Caco-2 (cell line): ENCODE data around the gene LRP1B. TPM values are rescaled to one million over a fixed set of nuclear protein-coding genes. Genes with fewer than 3 reads are reported as not detected.

Source experiments
- BruUV-seq: library from RNA; stranded (reverse); fragments of 400-500 nt; replicated peaks from 2 replicates; lab custom pipeline; 2021; lab: Mats Ljungman, UMichigan
- CTCF ChIA-PET: fragments of 300-600 bp; sonication (Branson Sonifier 250); formaldehyde crosslinking; loops from one replicate; lab custom pipeline; 2022; ENCODE audit warnings: antibody characterized with exemption; lab: Charles Lee
- POLR2A ChIA-PET: fragments of 300-600 bp; sonication (Branson Sonifier 250); formaldehyde crosslinking; loops from one replicate; lab custom pipeline; 2022; ENCODE audit warnings: antibody characterized with exemption; lab: Charles Lee
- DNase-seq, 2 experiments: peaks; one replicate each; pipeline versions ENCODE4 v3.0.0 to v3.0.0-alpha.2; 2020 to 2022
- H3K27me3 ChIP-seq: replicated peaks from 2 replicates; pipeline ENCODE4 v1.6.0; 2011; ENCODE audit warnings: low read length; ENCODE audit not compliant: control insufficient read depth, insufficient read depth
- H3K36me3 ChIP-seq: 2 replicates; pipeline ENCODE4 v1.5.1; 2011; ENCODE audit warnings: low read length; ENCODE audit not compliant: control insufficient read depth, insufficient read depth
- H3K4me1 ChIP-seq: fragments of 250-450 bp; sonication (Bioruptor Pico); 2 replicates; pipeline ENCODE4 v1.5.1; 2020; ENCODE audit warnings: mild to moderate bottlenecking
- H3K4me3 ChIP-seq: 2 replicates; pipeline ENCODE4 v1.5.1; 2011; ENCODE audit warnings: low read depth, mild to moderate bottlenecking, control low read depth, low read length
- H3K9me3 ChIP-seq: fragments of 250-450 bp; sonication (Bioruptor Pico); 2 replicates; pipeline ENCODE4 v1.5.1; 2020; ENCODE audit warnings: mild to moderate bottlenecking, moderate library complexity
- H3K27ac Mint-ChIP-seq: one replicate; pipeline ENCODE4 v1.8.0; 2022; ENCODE audit warnings: mixed read lengths; ENCODE audit not compliant: unreplicated experiment
- H3K27me3 Mint-ChIP-seq: one replicate; pipeline ENCODE4 v1.8.0; 2022; ENCODE audit warnings: mixed read lengths; ENCODE audit not compliant: insufficient read depth, unreplicated experiment
- H3K36me3 Mint-ChIP-seq: one replicate; pipeline ENCODE4 v1.8.0; 2022; ENCODE audit warnings: mild to moderate bottlenecking, mixed read lengths; ENCODE audit not compliant: insufficient read depth, unreplicated experiment
- H3K4me1 Mint-ChIP-seq: one replicate; pipeline ENCODE4 v1.8.0; 2022; ENCODE audit warnings: low read depth, mixed read lengths; ENCODE audit not compliant: unreplicated experiment
- H3K4me3 Mint-ChIP-seq: one replicate; pipeline ENCODE4 v1.8.0; 2022; ENCODE audit warnings: mild to moderate bottlenecking, moderate library complexity, mixed read lengths; ENCODE audit not compliant: unreplicated experiment
- H3K9me3 Mint-ChIP-seq: one replicate; pipeline ENCODE4 v1.8.0; 2022; ENCODE audit warnings: mixed read lengths; ENCODE audit not compliant: unreplicated experiment
- CTCF ChIP-seq, 2 experiments: fragments of 200-600 bp in 1 of 2; IDR thresholded peaks; 1 replicate in 1 of 2; 2 replicates in 1 of 2; pipeline versions ENCODE4 v1.5.1 to v1.8.0; 2011 to 2022; ENCODE audit warnings: antibody characterized with exemption in 1 of 2, control low read depth in 1 of 2, inconsistent platforms in 1 of 2, low read depth in 1 of 2, low read length in 1 of 2, mild to moderate bottlenecking in 1 of 2, moderate library complexity in 1 of 2; ENCODE audit not compliant: insufficient read depth in 1 of 2, severe bottlenecking in 1 of 2, unreplicated experiment in 1 of 2
- intact Hi-C: fragments of 100-400 bp; cut with micrococcal nuclease; formaldehyde crosslinking; loops from one replicate; pipeline ENCODE4 v1.10.0; 2022; ENCODE audit not compliant: unreplicated experiment
- total RNA-seq: library from RNA; stranded (reverse); gene quantifications from 2 replicates; pipeline ENCODE4 v1.2.3, GENCODE V29; 2022

LRP1B gene
- total RNA-seq, 1 experiment from 2014 or later: not detected

DNA sequence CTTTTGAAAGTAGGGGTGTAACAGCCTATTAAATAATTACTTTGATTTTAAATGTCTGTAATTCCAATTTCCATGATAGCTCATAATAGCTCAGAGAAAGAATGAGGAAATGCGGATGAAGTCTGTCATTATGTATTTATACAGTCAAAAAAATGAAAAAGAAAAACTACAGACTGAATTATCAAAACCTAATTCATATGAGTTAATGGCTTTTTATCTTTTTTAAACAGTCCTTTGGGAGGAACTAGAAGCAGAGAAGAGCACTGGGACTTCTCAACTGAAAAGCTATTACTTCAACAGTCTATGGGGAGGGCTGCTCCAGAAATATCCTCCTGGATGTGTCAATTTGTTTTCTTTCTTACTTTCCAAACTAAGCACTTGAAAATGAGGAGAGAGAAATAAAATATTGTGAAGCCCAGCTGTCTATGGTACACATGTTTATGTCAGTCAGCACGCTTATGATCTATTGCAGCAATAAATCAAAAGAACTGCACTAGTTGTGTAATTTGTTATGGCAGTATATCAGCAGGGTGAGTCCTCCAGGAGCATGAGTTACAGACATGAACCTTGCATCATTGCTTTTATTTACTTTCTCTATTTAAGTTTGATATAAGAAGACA, 1550.2 kb downstream of the LRP1B start:
- ChIA-PET CTCF (no interaction called here), POLR2A (no interaction called here)
- H3K4me1 Mint-ChIP-seq: no peaks in the 10 kb centered on the region
- intact Hi-C loops: no loop called here
- H3K27ac Mint-ChIP-seq: no peak overlapping the region
- DNase-seq: no peak
- Histone ChIP-seq H3K27me3 (no peaks in the 10 kb centered on the region), H3K36me3 (no peaks in the 10 kb centered on the region), H3K9me3 (no peaks in the 10 kb centered on the region), H3K4me3 (no peak overlapping the region), H3K4me1 (no peaks in the 10 kb centered on the region)
- no peak overlapping the region for H3K4me3 Mint-ChIP-seq
- H3K27me3 Mint-ChIP-seq: peaks cover 10% of the 10 kb centered on the region
- BruUV-seq: no TSS peak
- no peak for TF ChIP-seq CTCF (IDR thresholded peaks at IDR 0.05; ENCODE audit: insufficient read depth in 1 of 2, low read depth in 1 of 2, low read length in 1 of 2, severe bottlenecking in 1 of 2, unreplicated experiment in 1 of 2)
- H3K36me3 Mint-ChIP-seq: no peaks in the 10 kb centered on the region
- no peaks in the 10 kb centered on the region for H3K9me3 Mint-ChIP-seq

GRCh38 chr2:140577453-140577852, 1553.4 kb downstream of the LRP1B start:
- H3K27me3 Mint-ChIP-seq: peaks cover 10% of the 10 kb centered on the region
- CTCF ChIA-PET: no interaction called here

DNA sequence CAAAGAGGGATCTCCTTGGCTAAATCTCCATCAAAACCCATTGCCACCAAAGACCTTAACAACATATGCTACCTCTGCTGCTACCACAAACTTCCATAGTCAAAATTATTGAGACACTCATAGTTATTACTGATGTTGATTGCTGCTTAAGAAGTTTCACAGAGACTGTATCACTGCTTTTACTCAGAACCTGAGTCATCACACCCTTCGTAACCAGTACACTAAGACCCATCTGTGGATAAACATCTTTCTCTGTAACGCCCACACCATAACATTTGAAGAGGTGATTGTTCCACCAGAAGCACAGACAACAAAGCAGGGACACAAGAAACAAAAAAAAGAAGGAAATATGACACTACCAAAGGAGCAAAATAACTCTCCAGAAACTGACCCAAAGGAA, 1563.1 kb downstream of the LRP1B start:
- BruUV-seq: no TSS peak
- Histone ChIP-seq H3K36me3 (no peaks in the 10 kb centered on the region), H3K4me3 (no peak overlapping the region), H3K4me1 (no peaks in the 10 kb centered on the region), H3K9me3 (no peaks in the 10 kb centered on the region), H3K27me3 (no peaks in the 10 kb centered on the region)
- Mint-ChIP-seq H3K4me3 (no peak overlapping the region), H3K9me3 (no peaks in the 10 kb centered on the region), H3K4me1 (no peaks in the 10 kb centered on the region), H3K27me3 (no peaks in the 10 kb centered on the region), H3K36me3 (no peaks in the 10 kb centered on the region), H3K27ac (no peak overlapping the region)
- ChIA-PET POLR2A (no interaction called here), CTCF (no interaction called here)
- DNase-seq: no peak
- no peak for TF ChIP-seq CTCF (IDR thresholded peaks at IDR 0.05; ENCODE audit: insufficient read depth in 1 of 2, low read depth in 1 of 2, low read length in 1 of 2, severe bottlenecking in 1 of 2, unreplicated experiment in 1 of 2)
- intact Hi-C loops: no loop called here

More at GRCh38 chr2:140577453-140577852, 1553.4 kb downstream of the LRP1B start:
- Histone ChIP-seq H3K9me3 (no peaks in the 10 kb centered on the region), H3K27me3 (no peaks in the 10 kb centered on the region), H3K4me3 (no peak overlapping the region), H3K4me1 (no peaks in the 10 kb centered on the region), H3K36me3 (no peaks in the 10 kb centered on the region)
- POLR2A ChIA-PET: no interaction called here
- Mint-ChIP-seq H3K4me1 (no peaks in the 10 kb centered on the region), H3K36me3 (no peaks in the 10 kb centered on the region), H3K27ac (no peak overlapping the region), H3K9me3 (no peaks in the 10 kb centered on the region), H3K4me3 (no peak overlapping the region)
- BruUV-seq: no TSS peak
- no peak for DNase-seq
- no peak for TF ChIP-seq CTCF (IDR thresholded peaks at IDR 0.05; ENCODE audit: insufficient read depth in 1 of 2, low read depth in 1 of 2, low read length in 1 of 2, severe bottlenecking in 1 of 2, unreplicated experiment in 1 of 2)
- intact Hi-C loops: no loop called here
